ENCODE measurements around the gene IQSEC2.

The IQSEC2 gene

DNA sequence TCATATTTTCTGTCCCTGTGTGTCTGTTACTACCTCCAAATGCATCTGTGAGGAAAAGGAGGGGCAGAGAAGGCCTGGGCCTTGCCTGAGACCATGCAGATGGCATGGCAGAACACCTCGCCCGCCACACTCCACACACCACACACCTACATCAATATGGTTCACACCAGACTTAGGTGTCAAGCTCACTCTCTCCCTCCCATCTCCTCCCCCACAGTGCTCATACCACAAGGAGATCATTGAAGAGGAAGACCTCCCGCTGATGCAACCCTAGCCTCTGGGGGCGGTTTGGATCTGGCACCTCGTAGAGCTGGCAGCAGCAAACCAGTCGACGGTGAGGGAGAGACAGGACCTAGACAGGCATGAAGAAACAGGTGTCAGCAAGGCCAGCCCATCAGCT is 39.8 kb downstream of the IQSEC2 start:
- no peak for DNase-seq

DNA sequence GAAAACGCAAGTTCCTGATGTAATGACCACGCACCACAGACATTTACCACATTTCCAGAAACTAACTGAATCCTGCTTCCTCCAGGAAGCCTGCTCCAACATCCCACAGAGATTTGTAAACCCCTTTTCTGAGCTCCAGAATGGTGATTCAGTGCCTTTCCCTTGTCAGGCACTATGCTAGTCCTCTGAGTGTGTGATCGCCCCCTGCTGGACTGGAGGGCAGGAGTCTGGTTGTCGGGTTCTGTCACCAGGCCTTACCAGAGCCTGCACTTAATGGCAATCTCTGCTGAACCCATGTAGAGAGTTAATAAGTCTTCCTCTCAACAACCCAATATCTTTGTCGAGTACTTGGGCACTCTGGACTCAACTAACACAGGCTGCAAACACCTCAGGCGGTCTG is 41.9 kb downstream of the IQSEC2 start:
- DNase-seq, result peak; percentile 62

DNA sequence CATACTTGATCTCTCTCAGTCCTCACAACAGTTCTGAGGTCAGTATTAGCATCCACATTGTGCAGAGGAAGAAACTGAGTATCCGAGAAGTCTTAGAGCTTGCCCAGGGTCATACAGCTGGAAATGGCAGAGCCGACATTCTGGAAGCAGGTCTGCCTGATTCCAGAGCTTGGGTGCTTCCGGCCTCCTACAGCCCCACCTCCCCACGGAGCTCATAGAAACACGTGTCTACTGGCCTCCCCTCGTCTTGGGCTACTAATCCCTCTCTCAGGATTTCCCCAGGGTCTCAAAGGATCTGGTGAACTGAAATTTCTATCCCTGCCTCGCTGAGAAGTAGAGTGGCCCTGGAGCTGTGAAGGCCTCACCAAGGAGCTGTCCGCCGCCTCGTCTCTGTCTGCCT is 44.3 kb downstream of the IQSEC2 start:
- DNase-seq, result no peak

DNA sequence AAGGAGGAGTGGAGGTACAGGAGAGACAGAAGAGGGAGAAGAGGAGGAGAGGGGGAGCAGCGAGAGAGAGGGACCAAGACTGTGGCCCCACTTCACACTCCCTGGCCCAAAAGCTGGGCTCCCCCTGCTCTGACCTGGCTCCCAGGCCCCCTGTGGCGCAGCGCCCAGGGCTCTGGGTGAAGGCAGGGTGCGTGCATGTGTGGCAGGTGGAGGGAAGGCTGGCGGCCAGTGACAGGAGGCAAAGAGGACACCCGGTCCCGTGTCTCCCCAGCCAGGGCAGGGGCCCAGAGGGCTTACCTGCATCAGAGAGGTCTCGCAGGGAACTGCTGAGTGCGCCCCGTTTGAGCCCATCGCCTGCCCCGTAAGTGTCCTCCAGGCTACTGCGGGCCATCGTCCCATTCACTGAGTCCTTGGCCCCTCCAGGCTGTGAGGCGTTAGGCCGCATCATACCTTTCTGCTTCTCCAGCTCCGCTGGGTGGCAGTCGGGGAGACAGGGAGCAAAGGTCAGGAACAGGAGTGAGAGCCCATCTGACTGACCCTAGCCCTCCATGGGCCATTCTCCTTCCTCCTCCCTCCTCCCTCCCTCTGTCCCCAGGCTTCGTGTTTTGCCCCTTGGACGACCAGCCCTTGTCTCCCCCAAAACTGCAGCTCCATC is 45.2 kb downstream of the IQSEC2 start:
- no peak for DNase-seq

DNA sequence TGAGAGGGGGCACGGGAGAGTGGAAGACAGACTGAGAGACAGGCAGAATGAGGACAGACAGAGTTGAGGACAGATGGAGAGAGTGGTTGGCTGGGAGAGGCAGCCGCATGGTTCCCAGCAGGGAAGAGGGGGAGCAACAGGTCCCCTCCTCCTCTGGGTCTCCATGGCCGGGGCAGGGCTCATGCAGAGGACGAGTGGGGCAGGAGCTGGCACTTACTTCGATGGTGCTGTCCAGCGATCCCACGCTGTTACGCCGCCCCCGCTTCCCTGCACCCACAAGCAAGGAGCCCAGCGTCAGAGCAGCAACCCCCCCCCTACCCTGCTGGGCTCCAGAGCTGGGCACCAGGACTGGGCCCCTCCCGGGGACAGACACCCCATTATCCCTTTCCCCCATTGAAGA is 45.8 kb downstream of the IQSEC2 start:
- no peak for DNase-seq

DNA sequence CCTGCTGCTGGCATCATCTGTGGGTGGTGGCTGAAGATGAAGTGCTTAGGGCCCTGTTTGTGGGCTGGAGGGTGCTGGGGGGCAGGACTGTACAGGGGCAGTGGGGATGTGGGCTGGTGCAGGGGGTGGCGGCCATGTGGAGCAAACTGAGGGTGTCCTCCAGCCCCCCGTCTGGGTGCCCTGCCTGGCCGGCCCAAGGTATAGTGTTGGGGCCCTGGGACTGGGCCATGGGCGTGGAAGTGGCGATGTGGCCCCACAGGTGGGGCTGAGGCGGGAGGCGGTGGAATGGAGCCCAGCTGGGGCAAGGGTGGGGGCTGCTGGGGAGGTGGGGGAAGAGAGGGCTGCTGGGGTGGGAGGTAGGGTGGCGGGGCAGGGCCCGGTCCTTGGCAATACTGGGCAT is 46.9 kb downstream of the IQSEC2 start:
- DNase-seq, result no peak

DNA sequence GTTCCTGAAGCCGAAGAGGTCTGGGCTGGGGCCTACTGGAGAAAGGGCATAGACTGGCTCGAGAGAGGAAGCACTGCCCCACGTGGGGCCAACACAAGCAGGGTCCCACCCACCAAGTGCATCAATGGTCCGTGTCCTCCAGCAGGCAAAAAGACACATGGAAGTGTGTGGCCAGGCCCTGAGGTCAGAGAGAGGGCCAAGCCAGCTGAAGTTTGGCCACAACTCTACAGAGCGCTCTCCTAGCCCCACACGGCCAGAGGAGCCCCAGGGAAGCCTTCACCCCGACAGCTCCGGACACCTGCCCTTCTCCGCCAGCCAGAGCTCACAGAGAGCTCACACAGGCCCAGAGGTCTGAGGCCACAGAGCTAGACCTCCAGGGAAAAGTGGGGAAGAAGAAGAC is 47.8 kb downstream of the IQSEC2 start:
- no peak for DNase-seq

DNA sequence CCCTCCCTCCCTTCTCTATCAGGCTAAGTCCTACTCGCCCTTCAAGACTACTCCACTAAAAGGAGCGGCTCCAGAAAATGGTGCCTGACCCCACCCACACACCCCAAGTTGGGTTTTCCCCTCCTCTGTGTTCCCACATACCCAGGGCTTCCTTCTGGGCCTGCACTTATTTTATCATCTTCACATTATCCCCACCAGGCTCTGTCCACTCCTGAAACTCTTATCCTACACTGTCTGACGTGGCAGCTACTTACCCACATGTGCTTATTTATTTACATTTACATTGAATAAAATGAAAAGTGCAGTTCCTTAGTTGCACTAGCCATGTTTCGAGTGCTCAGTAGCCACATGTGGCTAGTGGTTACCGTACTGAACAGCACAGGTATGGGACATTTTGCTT is 51.3 kb downstream of the IQSEC2 start:
- DNase-seq, result no peak

DNA sequence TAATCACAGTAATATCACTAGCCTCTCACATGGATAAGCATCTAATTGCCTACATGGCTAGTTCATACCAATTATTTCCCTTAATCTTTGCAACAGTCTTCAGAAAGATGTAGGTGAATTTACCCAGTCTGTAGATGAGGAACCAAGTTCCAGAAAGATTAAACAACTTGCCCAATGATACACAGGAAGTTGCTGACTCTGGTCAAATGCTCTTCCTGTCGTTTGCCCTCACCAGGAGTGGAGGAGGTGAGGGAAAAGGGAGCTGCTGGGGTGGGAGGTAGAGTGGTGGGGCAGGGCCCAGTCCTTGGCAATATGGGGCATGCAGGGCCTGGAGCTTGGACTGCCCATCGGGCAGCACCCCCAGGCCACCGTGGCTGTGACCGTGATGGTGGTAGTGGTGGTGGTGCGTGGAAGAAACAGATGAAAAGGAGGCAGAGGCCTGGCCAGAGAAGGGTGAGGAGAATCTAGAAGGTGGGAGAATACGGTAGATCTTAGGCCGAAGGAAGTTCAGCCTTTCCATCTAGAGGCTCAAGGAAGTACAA is 54.1 kb downstream of the IQSEC2 start:
- DNase-seq, result no peak

DNA sequence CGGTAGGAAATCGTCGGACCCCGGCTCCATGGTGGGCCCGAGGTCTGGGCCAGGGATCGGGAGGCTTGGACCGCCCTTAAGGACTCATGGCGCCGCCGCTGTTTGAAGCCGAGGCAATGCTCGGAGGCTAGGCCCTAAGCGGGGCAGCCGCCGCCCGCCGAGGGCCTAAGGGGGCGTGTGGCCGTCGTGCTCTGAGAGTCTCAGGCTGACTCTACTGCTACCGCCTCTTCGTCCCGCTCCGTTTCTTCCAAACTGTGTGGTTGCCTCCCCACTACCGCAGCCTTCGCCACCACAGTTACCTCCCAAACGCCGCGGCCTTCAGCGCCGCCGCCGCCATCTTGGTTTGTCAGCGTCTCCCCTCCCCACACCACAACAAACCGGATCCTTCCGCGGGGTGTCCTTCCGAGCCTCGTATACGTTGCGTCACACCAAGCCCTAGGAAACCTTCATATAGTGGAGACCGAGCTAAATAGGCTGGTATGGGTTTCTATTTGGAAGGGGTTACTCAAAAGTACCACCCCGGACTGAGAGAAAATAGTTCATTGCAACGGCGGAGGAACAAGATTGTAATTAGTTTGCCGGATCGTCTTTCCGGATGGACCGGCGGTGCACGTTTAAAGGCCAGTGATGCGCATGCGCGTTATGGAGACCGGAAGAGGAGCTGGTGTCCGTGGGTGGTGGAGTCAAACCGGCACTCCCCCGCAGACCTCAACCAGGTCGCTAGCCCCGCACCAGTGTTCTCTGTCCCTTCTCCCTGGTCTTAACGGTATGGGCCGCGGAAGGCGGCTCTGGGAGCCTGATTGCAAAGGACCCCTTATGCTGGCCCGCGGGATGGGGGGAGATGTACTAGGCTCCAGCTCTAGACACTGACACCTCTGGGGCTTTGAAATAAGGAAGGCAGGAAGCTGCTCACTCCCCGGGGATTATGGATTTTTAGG is 56.3 kb downstream of the IQSEC2 start, which contains the start of gene KDM5C:
Gene KDM5C, minus strand, starts transcription at position 348 of the 938 bp plus-strand sequence. Its CDS starts 318 bp downstream, at position 30.
- DNase-seq, result peak; percentile 96

DNA sequence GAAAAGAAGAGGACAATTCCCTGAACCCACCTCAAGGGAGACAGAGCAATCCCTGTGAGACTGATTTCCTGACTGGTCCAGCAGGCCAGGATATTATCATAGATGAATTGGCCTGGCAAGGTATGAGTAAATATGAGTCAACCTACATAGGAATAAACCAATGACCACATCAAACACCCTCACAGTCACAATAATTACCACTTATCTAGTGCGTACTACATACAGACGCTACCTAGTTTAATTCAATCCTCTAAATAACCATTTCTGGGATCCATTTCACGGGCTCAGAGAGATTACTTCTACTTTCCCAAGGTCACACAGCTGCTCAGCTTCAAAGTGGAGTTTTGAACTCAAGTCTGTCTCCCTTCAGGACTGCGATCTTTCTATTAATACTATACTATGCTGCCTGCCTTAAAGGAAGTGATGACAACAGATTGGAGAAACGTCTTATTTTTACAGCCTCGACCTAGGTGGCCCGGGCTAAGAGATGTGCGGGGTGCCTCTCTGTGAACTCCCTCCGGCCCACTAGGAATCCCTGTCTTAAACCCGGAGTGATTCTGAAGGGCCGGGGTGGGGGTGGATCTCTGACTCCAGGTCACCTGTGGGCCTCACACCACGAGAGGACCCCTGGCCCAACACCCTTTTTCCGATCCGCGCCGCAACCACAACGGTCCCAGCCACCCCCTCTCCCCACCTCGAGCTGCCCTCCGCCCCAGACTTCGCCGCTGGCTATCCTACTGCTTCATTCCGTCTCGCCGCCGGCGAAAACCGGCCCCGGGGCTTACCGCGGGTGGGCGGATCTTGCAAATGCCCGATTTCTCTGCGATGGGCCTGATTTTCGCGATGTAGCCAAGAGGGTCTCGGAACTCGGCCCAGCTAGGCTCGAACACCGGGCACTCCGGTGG is 57.2 kb downstream of the IQSEC2 start:
- DNase-seq, result peak; percentile 54

DNA sequence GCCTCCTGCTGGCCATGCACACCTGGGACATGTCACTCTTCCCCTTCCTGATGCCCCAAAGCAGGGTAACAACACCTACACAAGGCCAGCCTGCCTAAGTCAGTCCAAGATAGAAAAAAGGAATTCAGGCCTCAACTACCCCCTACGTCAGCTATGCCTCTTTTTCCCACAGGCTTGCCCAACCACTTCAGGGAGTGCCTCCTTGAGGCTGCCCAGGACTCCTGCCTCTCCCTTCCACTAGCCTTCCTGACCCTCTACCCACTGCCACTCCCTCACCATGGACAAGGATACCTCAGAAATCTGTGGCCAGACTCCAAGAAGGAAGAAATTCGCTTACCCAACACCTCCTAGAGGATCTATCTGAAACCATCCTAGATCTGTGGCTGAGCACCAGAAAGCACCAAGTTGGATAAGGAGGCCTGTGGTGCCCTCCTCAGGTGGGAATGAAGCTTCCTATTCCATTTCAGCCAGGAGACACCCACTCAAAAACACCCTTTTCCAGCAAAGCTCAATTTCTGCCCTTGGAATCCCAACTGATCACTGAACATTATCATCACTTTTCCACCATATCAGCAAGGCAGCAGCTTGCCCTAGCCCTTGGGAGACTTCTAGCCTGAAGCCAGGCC is 58.2 kb downstream of the IQSEC2 start:
- no peak for DNase-seq
